UCSD-AML1 (cell line): ENCODE measurements around the gene RMI2.

Experiments used
- DNase-seq: peaks from one replicate; lab custom pipeline; 2025; ENCODE audit not compliant: unreplicated experiment; lab: John Stamatoyannopoulos, UW

Gene RMI2

GRCh38 chr16:11327277-11328171 is 17.7 kb upstream of the RMI2 start:
- no peak for DNase-seq

GRCh38 chr16:11328172-11329070 is 16.8 kb upstream of the RMI2 start:
- DNase-seq = peak; percentile 58

- no peak for DNase-seq
Observed at GRCh38 chr16:11329071-11329491, 16.2 kb upstream of the RMI2 start.

GRCh38 chr16:11329891-11330290 is 15.4 kb upstream of the RMI2 start:
- no peak for DNase-seq

GRCh38 chr16:11330526-11331237 is 14.6 kb upstream of the RMI2 start:
- no peak for DNase-seq

- DNase-seq = no peak
Observed at GRCh38 chr16:11331967-11332366, 13.3 kb upstream of the RMI2 start.

- no peak for DNase-seq
Observed at GRCh38 chr16:11333010-11333409, 12.2 kb upstream of the RMI2 start.

- DNase-seq = no peak
Observed at GRCh38 chr16:11333702-11334101, 11.6 kb upstream of the RMI2 start.

- DNase-seq = no peak
Observed at GRCh38 chr16:11334831-11335404, 10.3 kb upstream of the RMI2 start.

- DNase-seq = no peak
Observed at GRCh38 chr16:11339075-11339474, 6.2 kb upstream of the RMI2 start.

GRCh38 chr16:11340710-11341109 is 4.5 kb upstream of the RMI2 start:
- no peak for DNase-seq

- DNase-seq = no peak
Observed at GRCh38 chr16:11341371-11341770, 3.9 kb upstream of the RMI2 start.

- no peak for DNase-seq
Observed at GRCh38 chr16:11342021-11342855, 3.0 kb upstream of the RMI2 start.

GRCh38 chr16:11346700-11347319 is 1.6 kb downstream of the RMI2 start:
- DNase-seq = no peak

GRCh38 chr16:11347831-11348230 is 2.6 kb downstream of the RMI2 start:
- DNase-seq = no peak

- DNase-seq = no peak
Observed at GRCh38 chr16:11348737-11349598, 3.7 kb downstream of the RMI2 start.

GRCh38 chr16:11349599-11350276 is 4.5 kb downstream of the RMI2 start:
- peak; percentile 34 for DNase-seq

GRCh38 chr16:11350519-11350918 is 5.3 kb downstream of the RMI2 start:
- no peak for DNase-seq
